Left ventricle myocardium superior (tissue), 1 donor: ENCODE measurements around the gene STAC2. TPM values are rescaled to one million over a fixed set of nuclear protein-coding genes. Genes with fewer than 3 reads are reported as not detected.
A peak's percentile ranks its signal among the peaks of the same experiment; 100 is the strongest.

Experiments used
- ATAC-seq: fragments of 200-7000 bp; cut with Tn5 transposase; one replicate; pipeline ENCODE4 v1.9.1; 2020; ENCODE audit warnings: mild to moderate bottlenecking, moderate library complexity
- DNase-seq: peaks from one replicate; pipeline ENCODE4 v3.0.0-alpha.2; 2020
- intact Hi-C: fragments of 100-400 bp; cut with micrococcal nuclease; formaldehyde crosslinking; loops from one replicate; pipeline ENCODE4 v1.11.0; 2022
- total RNA-seq: library from RNA; stranded (reverse); fragmentation: NEBNext Ultra II Directional; extraction: Animal tissue kit (Norgen Biotek cat#: 25700); gene quantifications from one replicate; pipeline ENCODE4 v1.2.1, GENCODE V29; 2021
- donor health status: DM: no; HTN: yes; CAD: no; lungs with severe emphysema.

STAC2 gene
- total RNA-seq, 1 donor from 2014 or later = 0.62 TPM

GRCh38 chr17:39236450-39236927 is 10.7 kb upstream of the STAC2 start:
- intact Hi-C loops = no loop called here
- no peak for ATAC-seq
- DNase-seq = no peak

- no peak for DNase-seq
- peak; percentile 44 for ATAC-seq
- intact Hi-C loops = no loop called here
Measured at GRCh38 chr17:39235555-39236449, 10.1 kb upstream of the STAC2 start.

- DNase-seq = peak; percentile 71
- intact Hi-C loops = no loop called here
- peak; percentile 84 for ATAC-seq
Measured at GRCh38 chr17:39231591-39232551, 6.1 kb upstream of the STAC2 start.

- ATAC-seq (no peak), DNase-seq (no peak)
Measured at GRCh38 chr17:39231091-39231561, 5.4 kb upstream of the STAC2 start.

GRCh38 chr17:39230361-39230760 is 4.6 kb upstream of the STAC2 start:
- DNase-seq = no peak
- intact Hi-C loops = no loop called here
- no peak for ATAC-seq

More at GRCh38 chr17:39231091-39231561, 5.4 kb upstream of the STAC2 start:
- intact Hi-C loops = no loop called here

- DNase-seq (no peak), ATAC-seq (no peak)
- intact Hi-C loops = no loop called here
Measured at GRCh38 chr17:39229274-39229913, 3.6 kb upstream of the STAC2 start.

GRCh38 chr17:39227364-39227919 is 1.7 kb upstream of the STAC2 start:
- DNase-seq (no peak), ATAC-seq (no peak)
- intact Hi-C loops = no loop called here

GRCh38 chr17:39225959-39226683 is 376 bp upstream of the STAC2 start:
- ATAC-seq = peak; percentile 87
- DNase-seq = peak; percentile 82
- intact Hi-C loops = no loop called here

- DNase-seq (no peak), ATAC-seq (peak; percentile 59)
- intact Hi-C loops = no loop called here
Measured at GRCh38 chr17:39224778-39225307, 902 bp downstream of the STAC2 start.

- no peak for ATAC-seq
- intact Hi-C loops = no loop called here
- DNase-seq = no peak
Measured at GRCh38 chr17:39223907-39224777, 1.6 kb downstream of the STAC2 start.

- no peak for DNase-seq
- intact Hi-C loops = no loop called here
- no peak for ATAC-seq
Measured at GRCh38 chr17:39222866-39223834, 2.6 kb downstream of the STAC2 start.

GRCh38 chr17:39222151-39222550 is 3.6 kb downstream of the STAC2 start:
- ATAC-seq = no peak
- intact Hi-C loops = no loop called here
- no peak for DNase-seq

GRCh38 chr17:39221572-39221971 is 4.2 kb downstream of the STAC2 start:
- DNase-seq (no peak), ATAC-seq (no peak)
- intact Hi-C loops = no loop called here

GRCh38 chr17:39219647-39220154 is 6.0 kb downstream of the STAC2 start:
- intact Hi-C loops = no loop called here
- peak; percentile 79 for DNase-seq
- peak; percentile 89 for ATAC-seq

GRCh38 chr17:39218906-39219305 is 6.8 kb downstream of the STAC2 start:
- no peak for DNase-seq
- ATAC-seq = no peak
- intact Hi-C loops = no loop called here
